ENCODE results near the gene FKRP.

FKRP gene

GRCh38 chr19:46725859-46726393, 19.9 kb upstream of the FKRP start:
- no peak for TF ChIP-seq CTCF (IDR thresholded peaks at IDR 0.05; ENCODE audit: extremely low read depth, missing control alignments)
- DNase-seq (ENCODE audit: low spot score), result no peak

GRCh38 chr19:46726551-46726950, 19.3 kb upstream of the FKRP start:
- DNase-seq (ENCODE audit: low spot score), result no peak
- no peak for TF ChIP-seq CTCF (IDR thresholded peaks at IDR 0.05; ENCODE audit: extremely low read depth, missing control alignments)

- no peak for TF ChIP-seq CTCF (IDR thresholded peaks at IDR 0.05; ENCODE audit: extremely low read depth, missing control alignments)
- no peak for DNase-seq (ENCODE audit: low spot score)
These were observed 18.8 kb upstream of the FKRP start for GRCh38 chr19:46726971-46727501.

- TF ChIP-seq CTCF (IDR thresholded peaks at IDR 0.05; ENCODE audit: extremely low read depth, missing control alignments), result no peak
- DNase-seq (ENCODE audit: low spot score), result no peak
These were observed 18.1 kb upstream of the FKRP start for GRCh38 chr19:46727757-46728156.

- no peak for TF ChIP-seq CTCF (IDR thresholded peaks at IDR 0.05; ENCODE audit: extremely low read depth, missing control alignments)
These were observed 17.6 kb upstream of the FKRP start for GRCh38 chr19:46728208-46728607.

GRCh38 chr19:46728693-46729339, 17.0 kb upstream of the FKRP start:
- TF ChIP-seq CTCF (IDR thresholded peaks at IDR 0.05; ENCODE audit: extremely low read depth, missing control alignments), result peak; percentile 97
- peak; percentile 91 for DNase-seq (ENCODE audit: low spot score)

More at GRCh38 chr19:46728208-46728607, 17.6 kb upstream of the FKRP start:
- DNase-seq (ENCODE audit: low spot score), result no peak

GRCh38 chr19:46729696-46730095, 16.2 kb upstream of the FKRP start:
- no peak for TF ChIP-seq CTCF (IDR thresholded peaks at IDR 0.05; ENCODE audit: extremely low read depth, missing control alignments)
- no peak for DNase-seq (ENCODE audit: low spot score)
